ENCODE data around the gene ARSA.
A peak's percentile ranks its signal among the peaks of the same experiment; 100 is the strongest.
"Not testable (repeated sequence)": the region's sequence is repeated elsewhere in the genome, so short reads cannot be mapped to it uniquely, and the experiment has no call there.

The ARSA gene

GRCh38 chr22:50653256-50653655 is 25.3 kb upstream of the ARSA start:
- no peak for FAIRE-seq

GRCh38 chr22:50643821-50644101 is 15.8 kb upstream of the ARSA start:
- FAIRE-seq = not testable (repeated sequence)

- FAIRE-seq = not testable (repeated sequence)
Observed at GRCh38 chr22:50643021-50643820, 15.3 kb upstream of the ARSA start.

- FAIRE-seq = no peak
Observed at GRCh38 chr22:50641696-50642607, 14.0 kb upstream of the ARSA start.

- FAIRE-seq = no peak
Observed at GRCh38 chr22:50640857-50641647, 13.1 kb upstream of the ARSA start.

GRCh38 chr22:50640296-50640695 is 12.3 kb upstream of the ARSA start:
- not testable (repeated sequence) for FAIRE-seq

- no peak for FAIRE-seq
Observed at GRCh38 chr22:50635591-50635990, 7.6 kb upstream of the ARSA start.

GRCh38 chr22:50633771-50634170 is 5.8 kb upstream of the ARSA start:
- no peak for FAIRE-seq

- FAIRE-seq = no peak
Observed at GRCh38 chr22:50633086-50633485, 5.1 kb upstream of the ARSA start.

GRCh38 chr22:50630376-50630775 is 2.4 kb upstream of the ARSA start:
- FAIRE-seq = no peak

- FAIRE-seq = no peak
Observed at GRCh38 chr22:50628543-50629134, 687 bp upstream of the ARSA start.

- FAIRE-seq = no peak
Observed at GRCh38 chr22:50626850-50627641, 906 bp downstream of the ARSA start.

- no peak for FAIRE-seq
Observed at GRCh38 chr22:50626314-50626849, 1.6 kb downstream of the ARSA start.

GRCh38 chr22:50625568-50626313 is 2.2 kb downstream of the ARSA start:
- no peak for FAIRE-seq

- no peak for FAIRE-seq
Observed at GRCh38 chr22:50625131-50625567, 2.8 kb downstream of the ARSA start.

GRCh38 chr22:50624347-50625130 is 3.4 kb downstream of the ARSA start:
- no peak for FAIRE-seq

- FAIRE-seq = no peak
Observed at GRCh38 chr22:50622723-50623327, 5.1 kb downstream of the ARSA start.

- FAIRE-seq = peak; percentile 49
Observed at GRCh38 chr22:50621948-50622722, 5.8 kb downstream of the ARSA start.

GRCh38 chr22:50621356-50621880 is 6.5 kb downstream of the ARSA start:
- no peak for FAIRE-seq
